GM18870 (cell line): ENCODE measurements around the gene CRYBA2.

Experiments used
- ATAC-seq: cut with Tn5 transposase; IDR thresholded peaks from one replicate; pipeline ENCODE4 v1.9.1; 2021; ENCODE audit warnings: moderate library complexity; ENCODE audit not compliant: unreplicated experiment

Gene CRYBA2

GRCh38 chr2:219024059-219024458 is 30.8 kb upstream of the CRYBA2 start:
- ATAC-seq = no peak

DNA sequence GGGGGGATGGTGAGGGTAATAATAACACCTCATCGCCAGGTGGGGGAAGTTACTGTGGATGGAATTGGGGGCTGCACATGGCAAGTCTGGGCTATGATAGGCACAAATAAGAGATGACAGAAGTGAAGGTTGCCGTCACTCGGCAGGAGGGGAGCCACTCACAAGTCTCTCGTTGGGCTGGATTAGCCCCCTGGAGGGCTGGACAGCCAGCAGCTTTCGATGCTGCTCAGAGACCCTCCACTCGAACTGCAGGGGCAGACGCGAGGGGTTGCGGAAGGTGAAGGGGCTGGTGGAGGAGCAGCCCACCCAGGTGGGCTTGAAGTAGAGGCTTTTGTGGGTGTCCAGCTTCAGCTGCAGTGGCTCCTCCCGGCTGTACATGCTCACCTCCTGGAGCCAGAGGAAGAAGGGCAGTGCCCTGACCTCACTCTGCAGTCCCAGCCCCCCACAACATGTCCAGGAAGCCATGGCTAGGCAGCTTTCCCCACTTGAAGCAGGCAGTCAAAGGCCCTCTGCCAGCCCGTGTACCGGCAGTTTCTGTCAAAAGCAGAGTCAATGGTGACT is 29.9 kb upstream of the CRYBA2 start:
- no peak for ATAC-seq

GRCh38 chr2:219022616-219023015 is 29.4 kb upstream of the CRYBA2 start:
- no peak for ATAC-seq

GRCh38 chr2:219022041-219022440 is 28.8 kb upstream of the CRYBA2 start:
- ATAC-seq = no peak

- no peak for ATAC-seq
Observed at GRCh38 chr2:219021591-219021990, 28.4 kb upstream of the CRYBA2 start.

DNA sequence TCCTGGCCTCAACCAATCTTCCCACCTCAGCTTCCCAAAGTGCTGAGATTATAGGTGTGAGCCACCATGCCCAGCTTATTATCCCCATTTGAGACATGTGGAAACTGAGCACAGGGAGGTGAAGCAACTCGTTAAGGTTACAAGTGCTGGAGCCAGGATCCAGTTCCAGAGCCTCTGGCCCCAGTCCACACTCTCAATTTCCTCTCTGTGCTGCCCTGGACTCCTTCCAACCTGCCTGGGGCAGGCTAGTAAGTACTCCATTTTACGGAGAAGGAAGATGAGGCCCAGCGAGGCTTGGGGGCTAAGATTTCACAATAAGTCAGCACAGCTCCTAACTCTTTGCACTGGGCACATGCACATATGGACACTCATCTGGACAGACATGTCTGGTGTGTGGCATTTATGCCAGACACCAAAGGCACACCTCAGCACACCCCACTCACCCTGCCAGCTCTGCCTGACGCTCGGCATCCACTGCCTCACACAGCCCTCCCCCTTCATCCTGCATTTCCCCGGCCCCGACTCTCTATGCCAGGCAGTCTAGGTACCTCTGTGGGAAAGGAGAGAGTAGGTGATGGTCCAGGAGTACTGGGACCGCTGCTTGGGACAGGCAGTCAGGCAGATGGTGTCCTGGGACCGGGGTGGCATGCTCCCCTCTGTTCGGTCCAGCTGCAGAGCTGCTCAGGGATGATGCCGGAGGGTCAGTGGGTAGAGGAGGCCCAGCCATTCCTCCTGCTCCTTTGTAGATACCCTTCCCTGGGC is 27.6 kb upstream of the CRYBA2 start:
- no peak for ATAC-seq

DNA sequence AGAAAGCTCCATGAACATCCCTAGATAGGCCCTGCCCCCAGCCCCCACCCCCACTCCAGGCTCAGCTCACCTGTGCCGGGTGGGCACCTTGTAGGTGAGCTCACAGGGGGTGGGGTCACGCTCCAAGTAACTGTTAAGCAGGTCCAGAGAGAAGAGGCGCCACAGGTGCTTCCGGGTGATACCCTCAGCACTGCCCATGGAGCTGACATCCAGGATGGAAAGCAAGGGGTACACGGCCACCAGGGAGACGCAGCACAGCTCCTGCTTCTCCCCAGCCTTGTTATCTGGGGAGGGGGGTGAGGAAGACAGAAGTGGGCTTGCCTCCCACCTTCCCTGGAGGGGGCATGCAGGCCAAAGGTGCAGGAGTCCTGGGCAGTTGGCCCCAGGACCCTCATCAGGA is 26.2 kb upstream of the CRYBA2 start:
- ATAC-seq = no peak

- ATAC-seq = no peak
Observed at GRCh38 chr2:219018726-219019125, 25.5 kb upstream of the CRYBA2 start.

DNA sequence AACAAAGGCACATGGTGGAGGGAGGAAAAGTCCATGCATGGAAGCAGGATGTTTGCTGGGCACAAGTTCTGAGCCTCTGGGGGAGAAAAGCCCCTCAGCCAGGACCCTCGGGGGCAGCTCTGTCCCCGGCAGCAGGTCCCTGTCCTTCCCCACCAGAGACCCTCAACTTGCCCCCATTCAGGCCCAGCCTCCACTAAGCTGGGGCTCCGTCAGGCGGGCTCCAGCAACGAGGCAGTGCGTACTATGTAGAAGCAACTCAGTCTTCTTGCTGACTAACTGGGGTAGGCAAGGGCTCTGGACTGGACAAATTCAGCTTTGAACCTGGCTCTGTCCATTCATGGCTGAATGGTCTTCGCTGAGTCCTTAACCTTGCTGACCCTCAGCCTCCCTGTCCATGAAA is 25.1 kb upstream of the CRYBA2 start:
- no peak for ATAC-seq

GRCh38 chr2:219017201-219017931 is 24.1 kb upstream of the CRYBA2 start:
- ATAC-seq = no peak

- ATAC-seq = no peak
Observed at GRCh38 chr2:219016721-219017120, 23.5 kb upstream of the CRYBA2 start.

- no peak for ATAC-seq
Observed at GRCh38 chr2:219010873-219011272, 17.7 kb upstream of the CRYBA2 start.

- no peak for ATAC-seq
Observed at GRCh38 chr2:219010162-219010756, 17.0 kb upstream of the CRYBA2 start.

DNA sequence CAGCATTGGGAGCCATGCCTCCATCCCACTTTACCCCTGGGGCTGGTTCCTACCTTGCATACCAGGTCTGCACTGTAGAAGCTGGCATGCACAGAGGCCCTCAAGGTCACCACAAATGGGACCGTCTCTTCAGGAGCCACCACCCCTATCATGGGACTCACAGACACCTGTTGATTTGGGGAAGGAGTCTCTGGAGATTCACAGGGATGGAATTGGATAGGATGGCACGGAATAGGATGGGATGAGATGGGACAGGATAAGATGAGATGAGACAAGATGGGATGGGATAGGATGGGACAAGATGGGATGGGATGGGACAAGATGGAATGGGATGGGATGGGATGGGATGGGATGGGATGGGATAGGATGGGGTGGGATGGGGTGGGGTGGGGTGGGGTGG is 16.1 kb upstream of the CRYBA2 start:
- no peak for ATAC-seq

DNA sequence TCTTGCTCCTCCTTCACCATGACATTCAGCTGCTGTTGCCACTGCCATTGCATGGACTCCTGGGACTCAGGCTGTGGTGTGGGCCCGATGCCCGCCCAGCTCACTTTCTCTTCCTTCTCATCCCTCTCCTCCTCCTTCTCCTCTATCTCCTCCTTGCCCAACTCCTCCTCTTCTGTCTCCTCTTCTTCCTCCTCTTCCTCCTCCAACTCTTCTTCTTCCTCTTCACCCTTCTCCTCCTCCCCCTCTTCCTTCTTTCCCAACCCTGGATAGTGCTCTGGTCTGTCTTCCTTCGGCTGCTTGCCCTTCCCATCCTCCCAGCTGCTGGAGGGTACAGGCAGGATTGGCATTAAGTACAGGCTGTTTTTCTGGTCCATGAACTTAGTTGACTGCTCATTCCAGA is 10.8 kb upstream of the CRYBA2 start:
- ATAC-seq = no peak

DNA sequence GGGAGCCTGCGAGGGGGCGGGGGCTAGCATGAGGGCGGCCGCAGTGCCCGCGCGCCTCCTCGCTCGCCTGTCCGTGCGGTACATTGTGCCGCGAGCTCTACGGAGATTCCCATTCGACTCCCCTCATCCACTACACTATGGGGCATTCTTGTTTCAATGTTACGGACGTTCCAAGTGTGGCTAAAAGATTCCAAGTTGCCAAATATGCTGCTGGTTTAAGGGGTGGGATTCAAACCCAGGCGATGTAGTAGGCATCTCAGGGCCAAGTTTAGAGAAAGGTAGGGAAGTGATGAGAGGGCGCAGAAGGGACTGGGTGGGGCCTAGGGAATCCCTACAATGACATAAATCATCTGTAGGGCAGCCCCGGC is 10.0 kb upstream of the CRYBA2 start:
- no peak for ATAC-seq

DNA sequence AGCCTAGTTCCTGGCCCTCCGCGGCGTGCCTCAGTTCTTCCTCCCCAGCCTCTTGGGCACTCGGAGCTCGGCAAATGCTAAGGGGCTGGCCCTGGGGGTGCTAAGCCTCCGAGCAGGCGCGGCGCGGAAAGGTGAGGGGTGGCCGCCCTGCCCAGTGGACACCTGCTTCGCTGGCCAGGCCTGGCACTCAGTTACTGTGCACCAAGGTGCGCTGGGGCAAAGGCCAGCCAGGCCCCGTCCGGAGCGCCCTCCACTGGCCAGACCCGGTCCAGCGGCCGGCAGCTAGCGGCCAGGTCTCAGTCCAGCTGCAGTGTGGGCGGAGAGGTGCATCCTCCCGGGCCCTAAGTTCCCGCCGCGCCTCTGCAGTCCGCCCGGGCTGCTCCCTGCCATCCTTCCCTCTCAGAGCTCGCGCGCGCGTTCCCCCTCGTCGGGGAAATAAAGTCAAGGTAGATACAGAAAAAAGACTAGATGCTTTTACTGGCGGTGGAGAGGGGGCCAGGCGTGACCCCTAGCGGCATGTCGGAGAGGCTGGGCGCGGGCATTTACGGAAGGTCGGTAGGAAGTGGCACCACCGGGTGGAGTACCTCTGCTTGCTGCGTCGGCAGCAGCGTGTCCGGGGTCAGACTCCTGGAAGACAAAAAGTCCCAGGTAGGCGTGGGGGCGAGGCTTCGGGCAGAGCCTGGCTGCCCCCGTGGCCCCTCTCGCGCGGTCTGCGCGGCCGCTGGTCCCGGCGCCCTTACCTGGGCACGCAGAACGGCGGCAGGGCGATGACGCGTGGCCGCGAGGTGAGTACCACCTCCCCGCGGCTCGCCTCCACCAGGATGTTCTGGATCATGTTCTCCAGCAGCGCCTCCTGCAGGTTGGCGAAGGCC is 9.4 kb upstream of the CRYBA2 start:
- ATAC-seq = no peak

- no peak for ATAC-seq
Observed at GRCh38 chr2:219001577-219002394, 8.6 kb upstream of the CRYBA2 start.

- no peak for ATAC-seq
Observed at GRCh38 chr2:219001100-219001576, 7.9 kb upstream of the CRYBA2 start.

- no peak for ATAC-seq
Observed at GRCh38 chr2:219000569-219000960, 7.3 kb upstream of the CRYBA2 start.
